HepG2 (cell line): ENCODE data around the gene CPSF4. TPM values are rescaled to one million over a fixed set of nuclear protein-coding genes. Genes with fewer than 3 reads are reported as not detected.
A peak's percentile ranks its signal among the peaks of the same experiment; 100 is the strongest.

ENCODE experiments used
- ATF3 ChIP-seq: sonication (generic); formaldehyde crosslinking; IDR thresholded peaks from 2 replicates; pipeline ENCODE4 v1.4.0; 2020; ENCODE audit warnings: missing genetic modification reagents
- BRD4 ChIP-seq: sonication (generic); formaldehyde crosslinking; IDR thresholded peaks from 2 replicates; pipeline ENCODE4 v1.4.0; 2020; ENCODE audit warnings: missing genetic modification reagents
- DBP ChIP-seq: sonication (generic); formaldehyde crosslinking; IDR thresholded peaks from 2 replicates; pipeline ENCODE4 v1.4.0; 2020; ENCODE audit warnings: missing genetic modification reagents; ENCODE audit errors: not compliant biosample characterization
- GATAD1 ChIP-seq: IDR thresholded peaks from 2 replicates; pipeline ENCODE4 v1.6.1; 2016; ENCODE audit warnings: missing genetic modification reagents, missing compliant biosample characterization
- GTF3A ChIP-seq: sonication (generic); formaldehyde crosslinking; conservative IDR thresholded peaks from 2 replicates; pipeline ENCODE4 v1.4.0; 2020; ENCODE audit warnings: mild to moderate bottlenecking, missing genetic modification reagents
- HBP1 ChIP-seq: IDR thresholded peaks from 2 replicates; pipeline ENCODE4 v1.6.1; 2016; ENCODE audit warnings: low read depth, control low read depth
- IKZF5 ChIP-seq: IDR thresholded peaks from 2 replicates; pipeline ENCODE4 v1.6.1; 2018; ENCODE audit warnings: missing genetic modification reagents, mild to moderate bottlenecking, missing compliant biosample characterization
- NCOA2 ChIP-seq: sonication (generic); formaldehyde crosslinking; IDR thresholded peaks from 2 replicates; pipeline ENCODE4 v1.8.0; 2022; ENCODE audit warnings: inconsistent platforms
- RNF2 ChIP-seq: fragments of 450-650 bp; conservative IDR thresholded peaks from 2 replicates; pipeline ENCODE4 v1.6.1; 2016; ENCODE audit warnings: low read depth
- SRSF1 ChIP-seq: fragments of 200-400 bp; formaldehyde crosslinking; optimal IDR thresholded peaks from 2 replicates; pipeline ENCODE3; 2017; ENCODE audit warnings: mild to moderate bottlenecking, low read depth, low read length, moderate library complexity
- SYNCRIP ChIP-seq: fragments of 200-400 bp; formaldehyde crosslinking; IDR thresholded peaks from 2 replicates; pipeline ENCODE4 v1.6.1; 2018; ENCODE audit warnings: mild to moderate bottlenecking, low read depth, low read length; ENCODE audit not compliant: insufficient read depth
- U2AF2 ChIP-seq: fragments of 200-400 bp; formaldehyde crosslinking; IDR thresholded peaks from 2 replicates; pipeline ENCODE4 v1.6.1; 2017; ENCODE audit warnings: low read depth, mild to moderate bottlenecking, low read length
- UBTF ChIP-seq: sonication (generic); formaldehyde crosslinking; IDR thresholded peaks from 2 replicates; pipeline ENCODE4 v1.4.0; 2020; ENCODE audit warnings: mild to moderate bottlenecking, missing genetic modification reagents
- ZBTB25 ChIP-seq: IDR thresholded peaks from 2 replicates; pipeline ENCODE4 v1.6.1; 2018; ENCODE audit warnings: missing genetic modification reagents
- ZFY ChIP-seq: sonication (generic); formaldehyde crosslinking; IDR thresholded peaks from 2 replicates; pipeline ENCODE4 v1.4.0; 2020; ENCODE audit warnings: missing genetic modification reagents
- ZNF225 ChIP-seq: sonication (generic); formaldehyde crosslinking; IDR thresholded peaks from 2 replicates; pipeline ENCODE4 v1.4.0; 2020; ENCODE audit warnings: mild to moderate bottlenecking, missing genetic modification reagents
- ZNF460 ChIP-seq: sonication (generic); formaldehyde crosslinking; IDR thresholded peaks from 2 replicates; pipeline ENCODE4 v1.5.1; 2020; ENCODE audit warnings: missing genetic modification reagents, mild to moderate bottlenecking, borderline replicate concordance
- ZNF572 ChIP-seq: sonication (generic); formaldehyde crosslinking; IDR thresholded peaks from 2 replicates; pipeline ENCODE4 v1.5.1; 2020; ENCODE audit warnings: mild to moderate bottlenecking, missing genetic modification reagents
- ZNF616 ChIP-seq: sonication (generic); formaldehyde crosslinking; IDR thresholded peaks from 2 replicates; pipeline ENCODE4 v1.5.0; 2020; ENCODE audit warnings: low read depth, mild to moderate bottlenecking, missing genetic modification reagents
- ZSCAN31 ChIP-seq: sonication (generic); formaldehyde crosslinking; IDR thresholded peaks from 2 replicates; pipeline ENCODE4 v1.5.0; 2020; ENCODE audit warnings: low read depth, mild to moderate bottlenecking, missing genetic modification reagents
- polyA plus RNA-seq, 8 experiments: library from polyadenylated mRNA; depleted of rRNA in 3 of 8; stranded (reverse) in 7 of 8; unstranded in 1 of 8; fragments of >200 nt; fragmentation: Illumina TruSeq in 4 of 8; extraction: Trizol in 4 of 8; gene quantifications; 2 replicates each; pipeline versions ENCODE4 v1.2.1 to v1.2.3, GENCODE V29; 2011 to 2016; ENCODE audit warnings: low read depth in 4 of 8, missing spikeins in 1 of 8, mixed read lengths in 1 of 8; ENCODE audit not compliant: insufficient read depth in 1 of 8
- total RNA-seq, 5 experiments: library from RNA; depleted of rRNA; stranded (reverse); fragments of >200 nt; fragmentation: Illumina TruSeq; extraction: Trizol; gene quantifications; 2 replicates each; pipeline ENCODE4 v1.2.3, GENCODE V29; 2016; ENCODE audit warnings: low read depth in 1 of 5

Gene CPSF4
- total and polyA plus RNA-seq, 2 of the 13 experiments (the other 11 are each of a cell fraction or from before 2014, with no cell fraction given): 34.1 to 49.6 TPM

GRCh38 chr7:99504603-99505323 lies 66.0 kb downstream of the CPSF4 start, which contains the start of gene ZKSCAN5 (continued):
- TF ChIP-seq BRD4 (CRISPR knock-in tag): no peak
- no peak for TF ChIP-seq ZNF616 (CRISPR knock-in tag)
- no peak for TF ChIP-seq U2AF2
- no peak for TF ChIP-seq SYNCRIP
- TF ChIP-seq ZNF460 (CRISPR knock-in tag): no peak; the same call in 1 of the 2 replicates
- TF ChIP-seq ZNF225 (CRISPR knock-in tag): no peak
- no peak for TF ChIP-seq GTF3A
- peak; percentile 92 for TF ChIP-seq GATAD1
- TF ChIP-seq ZNF572 (CRISPR knock-in tag): peak; percentile 69; the same call in 1 of the 2 replicates
- TF ChIP-seq ZFY (CRISPR knock-in tag): peak; percentile 80
- TF ChIP-seq DBP (CRISPR knock-in tag): no peak
- no peak for TF ChIP-seq ZBTB25 (CRISPR knock-in tag)
- no peak; the same call in 1 of the 2 replicates for TF ChIP-seq IKZF5
- no peak for TF ChIP-seq NCOA2 (CRISPR knock-in tag)
- no peak for TF ChIP-seq RNF2
- peak; percentile 84 for TF ChIP-seq HBP1 (CRISPR knock-in tag)
- TF ChIP-seq UBTF: no peak
- TF ChIP-seq ATF3 (CRISPR knock-in tag): no peak
- TF ChIP-seq ZSCAN31 (CRISPR knock-in tag): peak; percentile 69; the same call in 1 of the 2 replicates
- TF ChIP-seq SRSF1: peak; percentile 90
